Occipital lobe (tissue), 3 donors: ENCODE measurements around the gene TESK1. TPM values are rescaled to one million over a fixed set of nuclear protein-coding genes. Genes with fewer than 3 reads are reported as not detected.
"Not testable (repeated sequence)": the region's sequence is repeated elsewhere in the genome, so short reads cannot be mapped to it uniquely, and the experiment has no call there.

Experiments used
- DNase-seq: peaks from one replicate; lab custom pipeline; 2025; lab: John Stamatoyannopoulos, UW
- small RNA-seq: library from RNA; depleted of rRNA; stranded (forward); fragments of <200 nt; gene quantifications from one replicate; pipeline ENCODE3, GENCODE V24; 2014
- total RNA-seq: library from RNA; depleted of rRNA; stranded (reverse); fragments of >200 nt; gene quantifications from one replicate; pipeline ENCODE4 v1.2.3, GENCODE V29; 2014

Gene TESK1
- total RNA-seq, 1 donor from 2014 or later, result 11.7 TPM

DNA sequence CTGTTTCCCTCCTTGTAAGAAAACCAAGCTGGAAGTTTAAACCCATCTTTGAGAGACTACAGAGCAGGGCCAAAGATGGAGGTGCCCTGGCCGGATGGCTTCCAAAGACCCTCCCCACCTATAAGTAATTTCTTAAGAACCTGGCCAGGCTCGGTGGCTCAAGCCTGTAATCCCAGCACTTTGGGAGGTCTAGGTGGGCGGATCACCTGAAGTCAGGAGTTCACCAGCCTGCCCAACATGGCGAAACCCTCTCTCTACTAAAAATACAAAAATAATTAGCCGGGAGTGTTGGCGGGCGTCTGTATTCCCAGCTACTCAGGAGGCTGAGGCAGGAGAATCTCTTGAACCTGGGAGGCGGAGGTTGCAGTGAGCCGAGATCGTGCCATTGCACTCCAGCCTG is 40.7 kb downstream of the TESK1 start:
- DNase-seq, result not testable (repeated sequence)

DNA sequence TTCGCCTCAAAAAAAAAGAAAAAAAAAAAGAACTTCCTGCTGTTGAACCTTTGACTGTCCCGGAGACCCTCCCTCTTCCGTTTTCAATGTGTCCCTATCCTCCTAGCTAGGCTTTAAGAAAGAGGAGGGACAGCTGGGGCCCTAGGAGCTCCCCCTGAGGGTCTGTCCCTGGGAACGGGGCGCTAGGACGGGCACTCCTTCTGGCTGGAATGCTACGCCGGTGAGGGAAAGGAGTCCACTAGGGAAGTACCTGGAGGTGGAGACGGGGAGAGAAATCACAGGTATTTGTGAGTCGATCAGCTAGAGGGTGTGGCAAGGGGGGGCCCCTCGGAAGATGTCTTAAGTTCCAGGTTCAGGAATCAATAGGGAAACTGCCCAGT is 41.1 kb downstream of the TESK1 start:
- no peak for DNase-seq

DNA sequence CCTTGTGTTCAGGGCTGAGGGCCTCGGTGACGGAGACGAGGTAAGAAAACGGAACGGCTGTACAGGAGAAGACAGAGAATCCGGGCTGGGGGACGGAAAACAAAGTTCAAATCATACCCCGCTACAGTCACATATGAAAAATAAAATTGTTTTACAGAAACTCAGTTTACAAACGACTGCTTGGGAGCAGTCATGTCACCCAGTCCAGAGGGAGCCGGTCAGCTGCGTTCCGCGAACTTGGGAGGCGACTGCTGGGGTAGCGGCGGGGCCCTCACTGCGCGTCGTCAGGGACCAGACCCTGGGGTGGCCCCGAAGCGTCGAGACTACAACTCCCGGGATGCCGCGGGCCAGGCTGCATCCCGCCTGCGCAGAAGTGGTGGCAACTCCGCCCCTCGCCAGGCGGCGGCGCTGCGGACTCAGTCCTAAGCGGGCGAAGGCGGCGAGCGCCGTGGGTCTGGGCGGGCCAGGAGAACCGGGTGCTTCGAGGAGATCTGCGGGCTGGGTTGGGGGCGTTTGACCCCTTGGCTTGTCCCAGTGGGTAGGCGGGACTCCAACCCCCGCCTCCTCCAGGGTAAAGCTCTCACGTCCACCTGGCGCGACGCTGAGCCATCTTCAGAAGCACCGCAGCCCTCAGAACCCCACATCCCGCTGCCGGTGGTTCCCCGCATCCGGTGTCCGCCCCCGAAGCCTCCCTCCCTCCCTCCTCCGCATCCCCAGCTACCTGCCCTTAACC is 41.6 kb downstream of the TESK1 start:
- peak; percentile 85 for DNase-seq

DNA sequence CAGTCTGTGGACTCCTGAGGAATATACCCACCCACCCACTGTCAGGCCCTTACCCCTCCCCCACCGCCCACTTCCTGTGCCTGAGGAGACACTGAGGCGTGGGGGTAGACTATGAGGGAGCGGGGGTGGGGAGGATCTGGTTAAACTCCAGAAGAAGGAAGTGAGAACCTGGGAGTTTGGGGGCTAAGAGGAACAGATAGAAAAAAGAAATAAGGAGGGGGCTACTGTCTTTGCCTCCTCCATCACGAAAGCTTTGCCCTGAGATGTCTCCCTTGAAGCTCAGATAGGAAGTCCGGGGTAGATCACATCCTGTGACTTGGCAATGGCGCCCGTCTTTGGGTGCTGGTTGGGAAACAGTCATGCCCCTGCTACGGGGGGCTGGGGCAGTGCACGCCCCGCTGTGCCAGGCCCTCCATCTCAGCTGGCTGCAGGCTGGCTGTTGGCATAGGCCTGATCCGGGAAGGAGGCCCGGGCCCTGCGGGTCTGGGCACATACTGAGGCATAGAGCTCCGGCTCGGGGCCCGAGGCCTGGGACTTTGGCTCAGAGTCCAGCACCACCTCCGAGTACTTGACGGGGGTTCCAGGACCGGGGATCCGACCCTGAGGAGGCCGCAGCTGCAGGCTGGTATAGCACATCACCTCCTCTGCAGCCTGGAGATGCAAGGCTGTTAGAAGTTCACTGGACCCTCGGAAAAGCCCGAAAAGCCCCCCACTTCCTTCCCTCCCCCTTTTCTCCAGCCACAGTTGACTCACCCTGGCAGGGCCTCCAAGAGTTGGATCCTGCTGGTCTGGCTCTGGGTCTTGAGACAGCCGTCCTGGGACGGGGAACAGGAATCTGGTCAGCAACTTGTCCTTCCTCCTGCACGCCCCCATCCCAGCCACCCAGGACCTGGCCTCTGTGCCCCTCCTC is 44.6 kb downstream of the TESK1 start:
- no peak for DNase-seq

DNA sequence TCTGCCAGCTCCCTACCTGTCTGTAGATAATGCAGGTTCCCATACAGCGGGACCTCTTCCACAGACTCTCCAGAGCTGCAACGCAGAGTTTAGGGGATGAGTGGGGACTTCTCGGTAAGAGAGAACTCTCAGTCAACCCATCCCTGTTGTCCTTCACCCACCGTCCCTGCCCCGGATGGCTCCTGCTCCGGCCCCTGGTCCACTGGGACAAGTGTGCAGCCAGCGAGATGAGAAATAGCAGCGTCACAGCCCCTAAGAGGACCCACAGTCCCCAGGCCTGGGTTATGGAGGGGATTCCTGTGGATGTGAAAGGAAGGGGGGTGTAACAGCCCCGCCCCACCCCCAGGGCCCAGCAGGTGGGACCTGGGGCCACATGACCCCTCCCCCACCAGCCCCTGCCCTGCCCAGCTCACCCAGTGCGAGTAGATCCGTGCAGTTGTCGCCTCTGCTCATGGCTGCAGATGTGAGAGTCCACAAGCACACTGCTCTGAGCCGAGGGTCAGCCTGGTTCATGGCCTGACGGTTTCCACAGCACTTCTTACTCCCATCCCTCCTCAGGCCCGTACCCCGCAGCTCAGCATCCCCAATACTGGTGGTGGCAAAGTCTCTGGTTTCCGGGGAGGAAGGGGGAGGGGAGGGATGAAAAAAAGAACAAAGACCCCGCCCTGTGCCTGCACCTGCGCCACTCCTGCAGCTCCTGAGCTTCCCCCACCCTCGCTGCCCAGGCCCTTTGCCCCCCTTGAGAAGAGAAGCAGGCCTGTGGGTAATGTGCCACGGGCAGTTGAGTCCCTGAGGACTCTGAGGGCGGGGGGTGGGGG is 45.5 kb downstream of the TESK1 start, which contains the start of gene SIT1:
Gene SIT1, minus strand, starts transcription at position 591 of the 818 bp plus-strand sequence. Its CDS starts 78 bp downstream, at position 513.
- DNase-seq, result no peak

DNA sequence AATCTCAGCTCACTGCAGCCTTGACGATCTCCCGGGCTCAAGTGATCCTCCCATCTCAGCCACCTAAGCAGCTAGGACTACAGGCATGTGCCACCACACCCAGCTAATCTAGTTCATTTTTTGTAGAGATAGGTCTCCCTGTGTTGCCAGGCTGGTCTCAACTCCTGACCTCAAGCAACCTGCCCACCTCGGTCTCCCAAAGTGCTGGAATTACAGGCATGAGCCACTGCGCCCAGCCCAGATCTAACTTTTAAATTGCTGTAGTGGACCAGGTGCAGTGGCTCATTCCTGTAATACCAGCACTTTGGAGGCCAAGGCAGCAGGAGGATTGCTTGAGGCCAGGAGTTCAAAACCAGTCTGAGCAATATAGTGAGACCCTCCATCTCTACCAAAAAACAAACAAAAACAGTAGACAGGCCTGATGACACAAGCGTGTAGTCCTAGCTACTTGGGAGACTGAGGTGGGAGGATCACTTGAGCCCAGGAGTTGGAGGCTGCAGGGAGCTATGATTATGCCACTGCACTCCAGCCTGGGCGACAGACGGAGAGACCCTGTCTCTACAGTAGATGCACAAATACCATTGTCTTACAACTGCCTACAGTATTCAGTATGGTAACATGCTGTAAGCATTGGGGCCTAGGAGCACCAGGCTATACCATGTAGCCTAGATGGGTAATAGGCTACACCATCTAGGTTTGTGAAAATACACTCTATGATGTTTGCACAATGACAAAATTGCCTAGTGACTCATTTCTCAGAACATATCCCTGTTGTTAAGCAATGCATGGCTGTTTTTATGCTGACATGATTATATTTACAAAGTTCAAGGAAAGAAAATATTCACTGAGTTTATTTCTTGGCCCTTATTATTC is 47.1 kb downstream of the TESK1 start:
- no peak for DNase-seq

DNA sequence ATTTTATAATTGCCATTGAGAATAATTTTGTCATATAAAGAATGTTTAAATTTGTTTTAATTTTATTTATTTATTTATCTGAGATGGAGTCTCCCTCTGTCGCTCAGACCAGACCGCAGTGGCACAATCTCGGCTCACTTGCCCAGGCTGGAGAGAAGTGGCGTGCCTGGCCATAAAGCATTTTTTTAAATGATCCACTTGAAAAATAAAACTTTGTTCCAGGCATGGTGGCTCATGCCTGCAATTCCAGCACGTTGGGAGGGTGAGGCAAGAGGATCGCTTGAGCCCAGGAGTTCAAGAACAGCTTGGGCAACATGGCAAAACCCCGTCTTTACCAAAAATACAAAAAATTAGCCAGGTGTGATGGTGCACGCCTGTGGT is 47.8 kb downstream of the TESK1 start:
- no peak for DNase-seq

DNA sequence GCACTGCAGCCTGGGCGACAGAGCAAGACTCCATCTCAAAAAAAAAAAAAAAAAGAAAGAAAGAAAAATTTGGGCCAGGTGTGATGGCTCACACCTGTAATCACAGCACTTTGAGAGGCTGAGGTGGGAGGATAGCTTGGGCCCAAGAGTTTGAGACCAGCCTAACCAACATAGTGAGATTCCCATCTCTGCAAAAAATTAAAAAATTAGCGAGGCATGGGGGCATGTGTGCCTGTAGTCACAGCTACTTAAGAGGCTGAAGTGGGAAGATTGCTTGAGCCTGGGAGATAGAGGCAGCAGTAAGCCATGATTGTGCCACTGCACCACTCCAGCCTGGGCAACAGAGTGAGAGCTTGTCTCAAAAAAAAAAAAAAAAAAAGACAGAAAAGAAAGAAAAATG is 48.5 kb downstream of the TESK1 start:
- no peak for DNase-seq

DNA sequence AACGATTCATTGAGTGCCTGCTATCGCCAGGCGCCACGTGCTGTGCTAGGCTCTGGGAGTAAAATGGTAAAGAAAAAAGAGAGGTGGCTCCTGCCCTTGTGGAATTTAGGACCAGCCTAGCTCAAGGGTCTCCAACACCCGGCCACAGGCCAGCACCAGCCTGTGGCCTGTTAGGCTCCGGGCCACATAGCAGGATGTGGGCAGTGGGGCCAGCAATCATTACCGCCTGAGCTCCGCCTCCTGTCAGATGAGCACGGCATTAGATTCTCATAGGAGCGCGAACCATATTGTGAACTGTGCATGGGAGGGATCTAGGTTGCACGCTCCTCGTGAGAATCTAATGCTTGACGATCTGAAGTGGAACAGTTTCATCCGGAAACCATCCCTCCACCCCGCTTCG is 51.3 kb downstream of the TESK1 start:
- DNase-seq, result no peak

DNA sequence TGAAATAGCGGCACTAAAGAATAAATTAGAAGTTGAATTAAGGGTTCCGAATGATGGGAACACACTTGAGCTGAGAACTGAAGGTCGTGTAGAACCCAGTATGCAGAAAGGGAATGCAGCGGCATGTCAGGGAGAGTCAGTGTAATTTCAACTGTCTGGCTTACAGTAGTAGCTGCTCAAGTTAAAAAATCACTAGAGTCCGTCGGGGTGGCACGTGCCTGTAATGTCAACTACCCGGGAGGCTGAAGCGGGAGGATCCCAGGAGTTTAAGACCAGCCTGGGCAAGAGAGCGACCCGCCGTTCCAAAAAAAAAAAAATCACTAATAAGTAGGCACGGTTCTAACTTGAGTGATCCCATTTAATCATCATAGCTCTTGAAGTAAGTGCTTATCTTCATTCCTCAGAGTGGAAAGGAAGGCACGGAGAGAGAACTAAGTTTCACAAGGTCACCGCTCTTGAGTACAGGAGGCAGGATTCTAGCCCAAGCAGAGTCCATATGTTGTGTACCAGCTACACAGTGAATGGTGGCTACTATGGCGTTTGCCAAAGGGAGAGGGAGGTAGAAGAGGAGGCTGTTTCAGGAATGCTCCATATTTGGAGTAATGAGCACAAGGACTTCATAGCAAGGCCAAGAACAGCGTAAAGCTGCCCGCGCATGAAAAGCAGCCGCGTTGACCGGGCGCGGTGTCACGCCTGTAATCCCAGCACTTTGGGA is 51.9 kb downstream of the TESK1 start:
- DNase-seq, result no peak

DNA sequence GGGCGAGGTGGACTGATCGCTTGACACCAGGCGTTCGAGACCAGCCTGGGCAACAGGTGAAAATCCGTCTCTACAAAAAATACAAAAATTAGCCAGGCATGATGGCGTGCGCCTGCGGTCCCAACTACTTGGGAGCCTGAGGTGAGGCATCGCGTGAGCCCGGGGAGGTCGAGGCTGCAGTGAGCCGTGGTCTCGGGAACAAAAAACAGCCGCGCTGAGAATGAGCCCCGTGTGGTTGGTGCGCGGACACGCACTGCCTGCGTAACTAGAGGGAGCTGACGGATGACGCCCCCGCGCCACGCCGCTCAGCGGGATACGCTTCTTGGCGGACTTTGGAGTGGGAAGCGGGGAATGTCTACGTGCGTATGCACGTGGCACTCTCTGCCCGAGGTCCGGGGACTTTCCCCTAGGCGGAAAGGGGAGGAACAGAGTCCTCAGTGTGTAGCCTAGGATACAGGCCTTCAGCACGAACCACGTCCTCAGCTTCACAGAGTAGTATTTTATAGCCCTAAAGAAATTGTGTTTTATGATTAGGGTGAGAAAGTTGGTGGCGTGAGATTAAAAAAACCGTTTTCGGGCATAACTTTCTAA is 52.6 kb downstream of the TESK1 start, which contains the start of gene RMRP:
Gene RMRP, minus strand, starts transcription at position 474 of the 591 bp plus-strand sequence.
- DNase-seq, result peak; percentile 97

DNA sequence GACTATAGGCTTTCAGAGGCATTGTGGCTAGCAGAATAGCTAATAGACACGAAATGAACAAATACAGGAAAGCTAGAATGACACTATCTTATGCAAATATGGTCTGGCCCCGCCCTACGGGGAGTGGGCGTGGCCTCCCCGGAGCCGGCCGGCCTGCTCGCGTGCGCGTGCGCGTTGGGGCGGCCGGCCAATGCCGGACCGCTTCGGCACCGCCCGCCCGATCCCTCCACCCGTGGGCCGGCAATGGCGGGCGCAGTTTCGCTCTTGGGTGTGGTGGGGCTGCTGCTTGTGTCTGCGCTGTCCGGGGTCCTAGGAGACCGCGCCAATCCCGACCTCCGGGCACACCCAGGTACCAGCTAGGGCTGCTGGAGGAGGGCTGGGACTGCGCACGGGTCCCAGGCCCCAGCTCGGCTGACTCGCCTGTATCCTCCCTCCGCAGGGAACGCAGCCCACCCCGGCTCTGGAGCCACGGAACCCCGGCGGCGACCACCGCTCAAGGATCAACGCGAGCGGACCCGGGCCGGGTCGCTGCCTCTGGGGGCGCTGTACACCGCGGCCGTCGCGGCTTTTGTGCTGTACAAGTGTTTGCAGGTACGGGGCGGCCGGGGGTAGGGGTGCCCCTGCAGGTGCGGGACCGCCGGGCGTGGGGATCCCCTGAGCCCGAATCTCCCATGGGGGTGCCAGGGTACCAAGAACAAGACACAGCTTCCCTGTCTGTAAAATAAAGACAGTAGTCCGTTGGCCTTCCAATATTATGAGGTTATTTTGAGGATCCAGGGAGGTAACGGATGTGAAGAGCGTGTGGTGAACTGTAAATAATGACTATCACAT is 53.3 kb downstream of the TESK1 start, which contains the start of gene CCDC107:
Gene CCDC107, plus strand, starts transcription at position 156 of the 831 bp plus-strand sequence. Its CDS starts 88 bp downstream, at position 244.
- DNase-seq, result peak; percentile 72

DNA sequence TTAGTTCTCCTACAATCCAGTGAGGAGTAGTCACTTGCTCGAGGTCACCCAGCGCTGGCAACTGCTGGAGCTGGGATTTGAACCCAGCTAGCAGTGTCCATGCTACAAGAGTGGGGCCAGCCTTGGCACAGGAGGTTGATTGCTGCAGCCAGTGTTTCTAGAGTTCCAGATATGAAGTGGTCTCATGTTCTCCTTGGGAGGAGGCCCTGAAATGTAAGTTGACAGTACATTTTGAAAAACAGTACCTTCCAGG is 53.8 kb downstream of the TESK1 start:
- no peak for DNase-seq

DNA sequence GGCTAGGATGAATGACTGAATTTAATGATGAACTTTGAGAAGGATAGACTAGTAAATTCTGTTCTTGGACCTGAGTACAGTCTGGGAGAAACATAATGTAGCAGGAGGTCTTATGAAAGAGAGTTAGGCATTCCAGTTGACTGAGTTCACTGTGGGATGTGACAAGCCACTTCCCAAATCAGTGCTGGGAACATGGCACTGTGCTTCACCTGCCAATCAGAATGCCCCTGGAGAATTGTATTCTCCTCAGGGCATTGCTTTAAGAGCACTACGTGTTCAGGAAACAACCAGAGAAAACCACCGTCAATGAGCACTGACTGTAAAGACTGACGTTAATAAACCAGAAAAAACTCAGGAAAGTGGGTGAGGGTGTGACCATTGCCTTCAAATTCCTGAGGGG is 54.3 kb downstream of the TESK1 start:
- no peak for DNase-seq

Small RNA genes lying within 50 kb of the gene (small RNA-seq; reads per million reads assigned to genes)
- not detected for gene MIR4667
- not detected for gene RMRP
- not detected for gene RPS29P17

Other genes starting within 250 kb of the TESK1 start
- gene RUSC2, start 115.2 kb upstream of the TESK1 start, total RNA-seq, result 51.2 TPM
- 0.47 TPM for gene CD72, start 13.2 kb downstream of the TESK1 start, total RNA-seq
- gene SIT1, start 45.7 kb downstream of the TESK1 start, total RNA-seq, result not detected
- gene RMRP, start 52.8 kb downstream of the TESK1 start, total RNA-seq, result 159,856 TPM
- gene CCDC107, start 53.0 kb downstream of the TESK1 start, total RNA-seq, result 10.5 TPM
- gene ARHGEF39, start 59.9 kb downstream of the TESK1 start, total RNA-seq, result 0.94 TPM
- gene CA9, start 68.7 kb downstream of the TESK1 start, total RNA-seq, result 0.78 TPM
- 18.1 TPM for gene TPM2, start 84.7 kb downstream of the TESK1 start, total RNA-seq
- gene TLN1, start 126.9 kb downstream of the TESK1 start, total RNA-seq, result 17.8 TPM
- gene CREB3, start 127.4 kb downstream of the TESK1 start, total RNA-seq, result 22.9 TPM
- 45.2 TPM for gene GBA2, start 144.0 kb downstream of the TESK1 start, total RNA-seq
- gene RGP1, start 144.0 kb downstream of the TESK1 start, total RNA-seq, result 12.3 TPM
- not detected for gene MSMP, start 149.0 kb downstream of the TESK1 start, total RNA-seq
- 11.2 TPM for gene NPR2, start 186.3 kb downstream of the TESK1 start, total RNA-seq
- 4.7 TPM for gene SPAG8, start 207.0 kb downstream of the TESK1 start, total RNA-seq
- 7.0 TPM for gene HINT2, start 209.8 kb downstream of the TESK1 start, total RNA-seq
- gene FAM221B, start 223.5 kb downstream of the TESK1 start, total RNA-seq, result not detected
- 5.6 TPM for gene TMEM8B, start 224.0 kb downstream of the TESK1 start, total RNA-seq